HL-60/S4 treated with phorbol 12-myristate 13-acetate at 8.2 ng/mL for 4 days and 3 days (cell line): ENCODE results near the gene WNK2.
"Not testable (repeated sequence)": the region's sequence is repeated elsewhere in the genome, so short reads cannot be mapped to it uniquely, and the experiment has no call there.

Experiments
- in situ Hi-C: fragments of 300-500 bp; cut with MboI; formaldehyde crosslinking; loops from 2 replicates; pipeline ENCODE4 v1.15.0; 2022; ENCODE audit warnings: low sequenced_read_pairs

WNK2 gene

GRCh38 chr9:93347371-93347975 is 163.5 kb downstream of the WNK2 start:
- in situ Hi-C loops = not testable (repeated sequence)

GRCh38 chr9:93353413-93354310 is 169.7 kb downstream of the WNK2 start:
- in situ Hi-C loops = not testable (repeated sequence)

GRCh38 chr9:93354451-93354850 is 170.5 kb downstream of the WNK2 start:
- in situ Hi-C loops = no loop called here

- in situ Hi-C loops = no loop called here
Measured at GRCh38 chr9:93355827-93356226, 171.9 kb downstream of the WNK2 start.

GRCh38 chr9:93357649-93358048 is 173.7 kb downstream of the WNK2 start:
- in situ Hi-C loops = no loop called here

GRCh38 chr9:93359907-93360306 is 176.0 kb downstream of the WNK2 start:
- in situ Hi-C loops = not testable (repeated sequence)

GRCh38 chr9:93361995-93362394 is 178.1 kb downstream of the WNK2 start:
- in situ Hi-C loops = no loop called here

GRCh38 chr9:93364734-93365426 is 180.9 kb downstream of the WNK2 start:
- in situ Hi-C loops = no loop called here

GRCh38 chr9:93365427-93366118 is 181.6 kb downstream of the WNK2 start:
- in situ Hi-C loops = no loop called here

GRCh38 chr9:93366119-93366447 is 182.1 kb downstream of the WNK2 start:
- in situ Hi-C loops = no loop called here

GRCh38 chr9:93366486-93366885 is 182.5 kb downstream of the WNK2 start:
- in situ Hi-C loops = not testable (repeated sequence)

GRCh38 chr9:93368437-93368836 is 184.5 kb downstream of the WNK2 start:
- in situ Hi-C loops = no loop called here

- in situ Hi-C loops = no loop called here
Measured at GRCh38 chr9:93369686-93370085, 185.7 kb downstream of the WNK2 start.
